ENCODE measurements around the gene SMIM45.

DNA sequence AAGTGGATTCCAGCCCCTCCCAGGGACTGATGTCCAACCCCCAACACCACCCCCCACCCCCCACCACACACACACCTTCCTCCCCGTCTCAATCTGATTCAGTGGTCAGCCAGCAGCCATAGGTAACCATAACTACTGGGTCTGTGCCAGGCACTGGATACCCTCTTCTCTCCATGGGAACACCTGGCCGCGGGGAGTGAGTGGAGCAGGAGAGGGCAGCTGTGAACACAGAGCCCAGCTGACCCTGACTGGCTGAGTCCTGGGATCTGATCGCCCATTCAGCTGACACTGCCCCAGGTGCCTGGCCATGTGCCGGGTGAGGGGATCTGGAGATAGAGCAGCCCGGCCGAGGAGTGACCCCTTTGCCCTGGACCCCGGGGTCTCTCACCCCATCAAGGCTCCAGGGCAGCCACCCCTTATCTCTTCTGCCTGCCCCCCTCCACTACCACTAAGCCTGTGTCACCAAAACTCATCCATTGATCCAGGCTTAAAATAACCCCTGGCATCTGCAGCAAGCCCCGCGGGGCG, 34.5 kb upstream of the SMIM45 start:
- TF ChIP-seq, protein P1, sequence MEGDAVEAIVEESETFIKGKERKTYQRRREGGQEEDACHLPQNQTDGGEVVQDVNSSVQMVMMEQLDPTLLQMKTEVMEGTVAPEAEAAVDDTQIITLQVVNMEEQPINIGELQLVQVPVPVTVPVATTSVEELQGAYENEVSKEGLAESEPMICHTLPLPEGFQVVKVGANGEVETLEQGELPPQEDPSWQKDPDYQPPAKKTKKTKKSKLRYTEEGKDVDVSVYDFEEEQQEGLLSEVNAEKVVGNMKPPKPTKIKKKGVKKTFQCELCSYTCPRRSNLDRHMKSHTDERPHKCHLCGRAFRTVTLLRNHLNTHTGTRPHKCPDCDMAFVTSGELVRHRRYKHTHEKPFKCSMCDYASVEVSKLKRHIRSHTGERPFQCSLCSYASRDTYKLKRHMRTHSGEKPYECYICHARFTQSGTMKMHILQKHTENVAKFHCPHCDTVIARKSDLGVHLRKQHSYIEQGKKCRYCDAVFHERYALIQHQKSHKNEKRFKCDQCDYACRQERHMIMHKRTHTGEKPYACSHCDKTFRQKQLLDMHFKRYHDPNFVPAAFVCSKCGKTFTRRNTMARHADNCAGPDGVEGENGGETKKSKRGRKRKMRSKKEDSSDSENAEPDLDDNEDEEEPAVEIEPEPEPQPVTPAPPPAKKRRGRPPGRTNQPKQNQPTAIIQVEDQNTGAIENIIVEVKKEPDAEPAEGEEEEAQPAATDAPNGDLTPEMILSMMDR (IDR thresholded peaks at IDR 0.05): no peak
- TF ChIP-seq POLR2A (IDR thresholded peaks at IDR 0.05): no peak
